NOMO-1 treated with DMSO at 0.1 percent for 48 hours (cell line): ENCODE data around the gene ERGIC2.

ENCODE experiments used
- DNase-seq: peaks from one replicate; lab custom pipeline; 2025; ENCODE audit not compliant: unreplicated experiment; lab: John Stamatoyannopoulos, UW

Gene ERGIC2

DNA sequence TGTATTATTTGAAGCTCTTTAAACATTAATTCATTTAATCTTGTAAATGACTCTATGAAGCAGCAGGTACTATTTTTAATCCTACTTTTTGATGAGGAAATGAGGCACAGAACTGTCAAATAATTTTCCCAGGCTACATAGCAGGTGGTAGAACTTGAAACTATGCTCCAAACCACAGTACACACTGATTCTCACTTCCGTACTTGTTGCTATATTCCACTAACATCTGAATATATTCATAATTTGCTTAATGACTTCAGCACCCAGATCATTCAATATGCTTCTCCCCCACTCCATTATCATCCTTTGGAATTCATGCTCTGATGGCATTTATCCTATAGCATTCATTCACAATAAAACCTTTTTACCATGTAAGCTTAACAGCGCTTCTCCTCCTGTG lies 4.9 kb downstream of the ERGIC2 start:
- no peak for DNase-seq

GRCh38 chr12:29374913-29375312 lies 6.1 kb downstream of the ERGIC2 start:
- no peak for DNase-seq

GRCh38 chr12:29374012-29374411 lies 7.0 kb downstream of the ERGIC2 start:
- DNase-seq, result no peak

DNA sequence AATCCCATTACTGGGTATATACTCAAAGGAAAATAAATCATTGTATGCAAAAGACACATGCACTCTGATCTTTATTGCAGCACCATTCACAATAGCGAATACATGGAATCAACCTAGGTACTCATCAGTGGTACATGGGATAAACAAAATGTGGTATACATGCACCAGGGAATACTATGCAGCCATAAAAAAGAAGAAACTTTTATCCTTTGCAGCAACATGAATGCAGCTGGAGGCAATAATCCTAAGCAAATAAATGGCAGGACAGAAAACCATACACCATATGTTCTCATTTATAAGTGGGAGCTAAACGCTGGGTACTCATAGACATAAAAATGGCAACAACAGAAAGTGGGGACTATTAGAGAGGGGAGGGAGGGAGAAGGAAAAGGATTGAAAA lies 15.9 kb downstream of the ERGIC2 start:
- DNase-seq, result no peak

GRCh38 chr12:29354954-29355353 lies 26.0 kb downstream of the ERGIC2 start:
- DNase-seq, result no peak

DNA sequence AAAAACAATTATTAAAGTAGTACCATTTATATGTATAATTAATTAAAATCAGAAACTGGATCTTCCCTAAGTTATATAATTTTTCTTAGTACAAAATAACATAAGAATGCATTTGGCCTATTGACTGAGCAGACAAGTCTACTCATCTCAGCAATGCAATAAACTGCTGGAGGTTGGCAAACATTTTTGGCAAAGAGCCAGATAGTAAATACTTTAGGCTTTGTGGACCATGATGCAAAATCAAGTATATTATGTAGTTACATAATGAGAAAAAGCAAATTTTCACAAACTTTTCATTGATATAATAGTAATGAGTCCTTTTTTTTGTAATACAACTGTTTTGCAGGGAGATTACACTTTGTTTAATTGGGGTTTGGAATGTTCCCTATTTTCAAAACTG lies 30.9 kb downstream of the ERGIC2 start:
- DNase-seq, result no peak

- no peak for DNase-seq
Observed at GRCh38 chr12:29346769-29347421, 34.1 kb downstream of the ERGIC2 start.

DNA sequence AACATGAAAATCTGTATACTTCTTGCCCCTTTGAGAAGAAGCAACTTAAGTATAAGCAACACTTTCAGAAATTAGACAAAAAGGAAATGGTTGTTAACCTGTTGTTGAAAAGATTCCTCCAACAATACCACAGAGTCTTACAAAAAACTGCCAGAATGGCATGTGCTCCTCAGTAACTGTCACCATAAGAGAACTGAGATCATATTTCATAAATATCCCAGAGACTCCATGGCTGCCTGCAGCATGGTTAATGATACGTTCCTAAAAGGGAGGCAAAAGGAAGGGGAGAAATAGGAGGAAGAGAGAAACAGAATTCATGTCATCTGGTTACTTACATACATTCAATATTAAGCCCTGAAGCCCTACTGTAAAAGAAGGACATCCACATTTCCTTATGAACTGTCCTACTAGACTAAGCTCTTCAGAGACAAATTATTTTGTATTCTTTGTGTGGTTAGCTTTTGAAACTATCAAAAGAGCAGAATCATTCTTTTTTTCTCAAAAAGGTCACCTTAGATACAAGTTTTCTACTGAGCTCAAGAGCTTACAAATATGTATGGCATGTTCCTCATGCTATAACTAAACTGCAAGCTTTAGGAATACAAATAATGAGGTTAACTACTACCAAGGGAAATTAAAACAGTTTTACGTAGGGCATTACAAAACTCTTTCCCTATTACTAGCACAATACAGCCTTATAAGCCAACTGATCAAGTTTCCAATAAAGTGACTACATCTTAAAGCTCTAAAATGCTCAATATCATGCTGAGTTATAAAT lies 37.8 kb downstream of the ERGIC2 start:
- DNase-seq, result no peak

DNA sequence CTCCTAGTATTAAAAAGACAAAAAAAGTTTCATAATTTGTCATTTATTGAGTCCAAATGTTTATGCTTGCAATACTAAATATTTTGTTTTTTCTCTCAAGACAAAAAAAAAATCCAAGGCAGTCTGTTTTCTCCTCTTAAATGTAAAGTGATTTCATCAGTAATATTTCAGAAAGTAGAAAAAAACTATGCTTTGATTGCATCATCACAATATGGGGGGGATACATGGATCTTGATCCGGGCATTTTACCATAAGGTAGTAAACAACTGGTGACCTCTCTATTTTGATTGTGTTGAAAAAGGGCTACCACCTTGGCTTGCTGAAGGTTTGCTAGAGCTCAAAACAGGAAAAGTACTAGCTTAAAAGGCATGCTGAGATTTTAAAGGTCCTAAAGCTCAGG lies 43.6 kb downstream of the ERGIC2 start:
- no peak for DNase-seq

GRCh38 chr12:29334937-29335336 lies 46.0 kb downstream of the ERGIC2 start:
- DNase-seq, result no peak

DNA sequence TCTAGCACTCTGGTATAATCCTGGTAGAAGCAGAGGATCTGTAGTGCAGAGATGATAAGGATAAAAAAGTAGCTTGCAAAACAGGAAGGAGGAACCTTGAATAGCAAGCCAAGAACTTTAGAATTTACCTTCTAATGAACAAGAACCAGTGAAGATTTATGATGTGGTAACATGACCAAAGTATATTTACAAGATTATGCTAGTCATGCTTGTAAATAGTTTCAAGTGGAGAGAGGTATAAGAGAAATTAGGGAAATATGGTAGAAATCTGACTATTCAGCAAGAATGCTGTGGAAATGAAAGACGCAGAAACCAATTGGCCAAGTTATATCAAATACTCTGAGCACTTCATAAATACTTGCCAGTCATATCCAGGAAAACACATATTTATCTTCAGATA lies 47.8 kb downstream of the ERGIC2 start:
- peak; percentile 22 for DNase-seq

- no peak for DNase-seq
Observed at GRCh38 chr12:29329411-29329810, 51.6 kb downstream of the ERGIC2 start.

DNA sequence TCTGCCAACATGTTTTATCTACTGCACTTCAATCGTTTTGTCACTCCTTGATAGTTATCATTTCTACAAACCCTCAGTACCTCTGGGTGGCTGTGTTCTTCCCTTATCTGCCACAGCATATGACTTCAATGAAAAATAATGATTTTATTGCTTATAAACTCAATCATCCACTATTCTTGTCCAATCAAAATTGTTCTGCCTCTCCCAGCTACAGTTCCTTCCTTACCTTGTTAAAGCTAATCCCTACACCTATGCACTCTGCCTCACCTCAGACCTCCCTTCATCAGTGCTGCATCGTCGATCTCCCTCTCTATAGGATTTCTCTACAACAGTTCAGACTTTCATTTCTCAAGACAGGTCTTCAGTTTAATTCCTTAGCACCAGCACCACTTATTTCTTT lies 58.8 kb downstream of the ERGIC2 start:
- no peak for DNase-seq

- DNase-seq, result no peak
Observed at GRCh38 chr12:29320295-29321085, 60.5 kb downstream of the ERGIC2 start.

DNA sequence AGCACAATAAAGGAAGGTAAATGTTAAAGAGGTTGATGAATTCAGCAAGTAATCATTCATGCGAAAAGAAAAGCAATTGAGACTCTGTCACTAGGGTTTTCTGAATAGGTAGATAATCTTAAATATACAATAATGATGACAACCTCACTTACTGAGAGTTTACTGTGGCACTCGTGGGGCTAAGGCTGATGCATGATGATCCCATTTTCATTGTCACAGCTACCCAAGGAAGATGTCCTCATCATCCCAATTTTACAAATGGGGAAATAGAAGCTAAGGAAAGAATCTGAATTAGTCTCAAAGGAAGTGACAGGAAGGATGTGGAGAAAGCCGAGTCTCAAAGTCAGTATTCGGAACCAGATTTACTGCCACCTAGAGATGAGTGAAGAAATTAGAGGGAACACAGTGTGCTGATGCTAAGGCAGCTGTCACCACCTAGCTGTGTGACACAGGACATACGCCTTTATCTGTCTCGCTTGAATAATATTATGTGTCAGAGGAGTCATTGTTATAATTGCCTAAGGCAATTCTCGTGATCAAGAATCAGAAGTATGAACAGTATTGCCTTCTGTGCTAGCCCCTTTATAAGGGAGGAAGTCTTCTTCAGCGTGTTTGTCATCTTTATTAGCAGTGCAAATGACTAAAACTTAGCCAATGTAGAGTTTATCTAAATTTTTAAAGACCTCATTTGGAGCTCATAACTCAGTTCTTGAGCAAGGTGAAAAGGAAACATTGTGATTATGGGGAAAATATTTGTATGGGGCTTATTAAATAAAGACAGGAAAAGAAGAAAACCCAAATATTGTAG lies 63.2 kb downstream of the ERGIC2 start:
- DNase-seq, result peak; percentile 82

GRCh38 chr12:29316752-29317151 lies 64.2 kb downstream of the ERGIC2 start:
- DNase-seq, result no peak

DNA sequence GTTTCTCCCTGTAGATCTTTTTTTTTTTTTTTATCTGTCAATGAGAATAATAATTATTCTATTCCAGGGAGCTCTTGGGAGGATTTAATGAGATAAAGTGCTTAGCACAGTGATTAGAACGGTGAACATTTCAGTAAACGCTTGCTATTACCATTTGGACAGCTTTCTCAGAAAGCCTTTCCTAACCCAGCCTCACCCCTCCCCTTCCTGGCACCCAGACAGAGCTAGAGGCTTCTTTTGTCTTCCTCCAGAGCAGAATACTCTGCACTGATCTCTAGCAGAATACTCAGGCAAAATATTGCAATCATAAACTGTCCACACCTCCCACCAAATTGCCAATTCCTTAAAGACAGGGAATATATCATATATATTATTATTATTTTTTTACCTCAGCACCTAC lies 66.6 kb downstream of the ERGIC2 start:
- DNase-seq, result no peak

GRCh38 chr12:29310899-29311298 lies 70.1 kb downstream of the ERGIC2 start:
- no peak for DNase-seq

DNA sequence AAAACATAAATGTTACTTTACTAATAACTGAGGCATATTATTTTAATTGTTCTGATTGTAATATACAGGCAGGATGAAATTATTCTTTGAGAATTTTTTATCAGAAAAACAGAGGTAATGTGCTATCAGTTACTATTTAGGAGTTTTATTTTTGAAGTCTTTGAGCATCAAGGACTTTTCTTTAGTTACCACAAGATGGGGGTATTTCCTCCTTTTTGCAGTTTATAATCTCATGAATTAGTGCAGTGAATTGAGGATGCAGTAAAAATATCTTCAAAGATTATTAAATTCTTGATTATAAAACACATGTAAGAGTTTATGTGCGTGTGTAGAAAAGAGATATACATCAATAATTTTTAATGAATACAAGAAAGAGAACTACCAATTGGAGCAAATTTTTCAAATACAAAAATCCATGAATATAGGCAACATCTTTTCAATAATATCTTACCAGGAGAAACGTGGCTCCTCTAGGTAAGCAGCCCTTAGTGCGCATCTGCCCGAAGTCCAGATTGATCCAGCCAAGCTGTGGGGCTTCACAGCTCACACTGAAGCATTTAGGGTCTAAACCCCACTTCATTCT lies 71.6 kb downstream of the ERGIC2 start:
- peak; percentile 9 for DNase-seq

GRCh38 chr12:29306682-29307081 lies 74.3 kb downstream of the ERGIC2 start:
- no peak for DNase-seq

GRCh38 chr12:29306266-29306665 lies 74.7 kb downstream of the ERGIC2 start:
- no peak for DNase-seq
